Right lobe of liver (tissue), 6 donors: Measurements from ENCODE around the gene TACR3. TPM values are rescaled to one million over a fixed set of nuclear protein-coding genes. Genes with fewer than 3 reads are reported as not detected.
"Not testable (repeated sequence)": the region's sequence is repeated elsewhere in the genome, so short reads cannot be mapped to it uniquely, and the experiment has no call there.

ENCODE experiments used
- ATAC-seq, 4 donors: fragments of 200-7000 bp; cut with Tn5 transposase; one replicate each; pipeline ENCODE4 v1.9.1; 2020; ENCODE audit warnings: mild to moderate bottlenecking in 4 of 4, moderate library complexity in 4 of 4
- DNase-seq, 3 donors: peaks; one replicate each; pipeline ENCODE4 v3.0.0-alpha.2; 2020
- H3K27ac ChIP-seq, 3 donors: fragments of 200-600 bp; one replicate each; pipeline ENCODE4 v1.8.0; 2022
- H3K27me3 ChIP-seq, 2 donors: fragments of 200-600 bp; one replicate each; pipeline ENCODE4 v1.8.0; 2022
- H3K36me3 ChIP-seq, 4 donors: fragments of 200-600 bp; sonication (generic) in 1 of 4; one replicate each; pipeline versions ENCODE4 v1.5.1 to v1.8.0; 2017 to 2022; ENCODE audit warnings: control low read depth in 1 of 4
- H3K4me1 ChIP-seq, 4 donors: fragments of 200-600 bp; sonication (generic) in 1 of 4; one replicate each; pipeline versions ENCODE4 v1.5.1 to v1.8.0; 2017 to 2022; ENCODE audit warnings: control low read depth in 1 of 4
- H3K4me3 ChIP-seq, 3 donors: fragments of 200-600 bp; one replicate each; pipeline ENCODE4 v1.8.0; 2022
- H3K9me3 ChIP-seq, 4 donors: fragments of 200-600 bp; sonication (generic) in 1 of 4; one replicate each; pipeline versions ENCODE4 v1.5.1 to v1.8.0; 2017 to 2022; ENCODE audit warnings: control low read depth in 1 of 4
- POLR2A ChIP-seq: fragments of 450-650 bp; IDR thresholded peaks from one replicate; pipeline ENCODE4 v1.6.1; 2017; ENCODE audit warnings: antibody characterized with exemption, mild to moderate bottlenecking
- WGBS: methylation state at CpG from one replicate; pipeline ENCODE4 v1.1.6; 2018; ENCODE audit warnings: low coverage, low lambda C conversion rate; ENCODE audit not compliant: insufficient coverage; ENCODE audit errors: missing lambda C conversion rate; 5-methylcytosine and 5-hydroxymethylcytosine counted together
- intact Hi-C, 2 donors: fragments of 100-400 bp; cut with DNase I; formaldehyde crosslinking; loops; one replicate each; pipeline versions ENCODE4 v1.11.2 to v1.14.1; 2022
- total RNA-seq, 6 experiments: library from RNA; depleted of rRNA in 2 of 6; stranded (reverse); fragments of >200 nt in 2 of 6; fragmentation: NEBNext Ultra II Directional in 3 of 6; extraction: Animal tissue kit (Norgen Biotek cat#: 25700) in 3 of 6; gene quantifications; one replicate each; pipeline versions ENCODE4 v1.1.0 to v1.2.4, GENCODE V29; 2016 to 2023
- TF ChIP-seq, protein P1 (sequence below), 4 donors: fragments of 200-600 bp in 3 of 4; fragments of 450-650 bp in 1 of 4; IDR thresholded peaks; one replicate each; pipeline versions ENCODE4 v1.5.1 to v1.8.0; 2016 to 2022; ENCODE audit warnings: antibody characterized with exemption in 4 of 4, mild to moderate bottlenecking in 2 of 4
- donor health status: DM: no; HTN: yes; CAD: no.
- donor health status: DM: no; HTN: no; CAD: no.
- donor health status: DM: no; HTN: no; CAD: no.
- donor health status: DM: no; HTN: yes; CAD: no.
- donor health status: DM: no; HTN: yes; CAD: no.

TACR3 gene
- total RNA-seq, 6 experiments from 2014 or later, result not detected

DNA sequence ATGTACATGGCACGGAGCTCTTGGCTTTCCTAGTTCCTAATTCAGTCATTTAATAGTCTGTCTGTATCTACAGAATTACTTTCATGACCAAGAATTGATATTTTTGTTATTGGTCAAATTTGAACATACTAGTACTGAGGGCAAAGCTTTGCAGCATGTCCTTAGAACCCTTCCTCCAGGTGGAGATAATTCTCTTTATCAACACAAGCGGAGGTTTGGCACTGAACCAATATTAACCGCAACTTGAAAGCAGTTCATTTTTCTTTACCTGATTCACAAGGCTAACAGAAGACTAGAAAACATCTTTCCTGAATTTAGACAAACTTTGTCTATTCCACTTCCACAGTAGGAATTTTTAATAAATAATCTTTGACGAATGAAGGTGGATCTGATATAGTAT is 73.8 kb downstream of the TACR3 start:
- TF ChIP-seq, protein P1, sequence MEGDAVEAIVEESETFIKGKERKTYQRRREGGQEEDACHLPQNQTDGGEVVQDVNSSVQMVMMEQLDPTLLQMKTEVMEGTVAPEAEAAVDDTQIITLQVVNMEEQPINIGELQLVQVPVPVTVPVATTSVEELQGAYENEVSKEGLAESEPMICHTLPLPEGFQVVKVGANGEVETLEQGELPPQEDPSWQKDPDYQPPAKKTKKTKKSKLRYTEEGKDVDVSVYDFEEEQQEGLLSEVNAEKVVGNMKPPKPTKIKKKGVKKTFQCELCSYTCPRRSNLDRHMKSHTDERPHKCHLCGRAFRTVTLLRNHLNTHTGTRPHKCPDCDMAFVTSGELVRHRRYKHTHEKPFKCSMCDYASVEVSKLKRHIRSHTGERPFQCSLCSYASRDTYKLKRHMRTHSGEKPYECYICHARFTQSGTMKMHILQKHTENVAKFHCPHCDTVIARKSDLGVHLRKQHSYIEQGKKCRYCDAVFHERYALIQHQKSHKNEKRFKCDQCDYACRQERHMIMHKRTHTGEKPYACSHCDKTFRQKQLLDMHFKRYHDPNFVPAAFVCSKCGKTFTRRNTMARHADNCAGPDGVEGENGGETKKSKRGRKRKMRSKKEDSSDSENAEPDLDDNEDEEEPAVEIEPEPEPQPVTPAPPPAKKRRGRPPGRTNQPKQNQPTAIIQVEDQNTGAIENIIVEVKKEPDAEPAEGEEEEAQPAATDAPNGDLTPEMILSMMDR (IDR thresholded peaks at IDR 0.05), result no peak
- TF ChIP-seq POLR2A, result no peak
- 50% methylated on average over 4 of the region's 4 CpGs for WGBS
- DNase-seq (no peak), ATAC-seq (no peak)
- H3K4me3 ChIP-seq, result no peak overlapping the region
- H3K9me3 ChIP-seq, result no peaks in the 10 kb centered on the region
- H3K27me3 ChIP-seq, result no peaks in the 10 kb centered on the region
- no peak overlapping the region for H3K27ac ChIP-seq
- intact Hi-C loops, result no loop called here
- H3K36me3 ChIP-seq, result no peaks in the 10 kb centered on the region
- H3K4me1 ChIP-seq, result no peaks in the 10 kb centered on the region

DNA sequence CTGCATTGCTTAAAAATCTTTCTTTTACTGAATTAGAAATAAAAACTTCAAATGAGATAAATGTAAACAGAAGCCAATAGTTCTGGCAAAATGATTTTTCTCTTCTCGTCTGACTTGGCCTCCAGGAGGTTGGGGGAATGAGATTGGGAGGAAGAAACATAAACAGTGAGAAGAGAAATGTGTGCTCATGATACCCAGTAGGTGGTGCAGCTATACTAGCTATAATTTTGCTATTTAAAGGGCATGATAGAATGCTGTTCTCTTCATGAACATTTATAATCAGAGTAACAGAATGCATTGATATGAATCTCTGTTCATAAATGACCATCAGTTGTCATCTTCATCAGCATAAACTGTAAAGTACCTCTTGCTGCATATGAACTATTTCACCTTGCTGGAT is 85.5 kb downstream of the TACR3 start:
- no peak for ATAC-seq
- no peak overlapping the region for H3K27ac ChIP-seq
- H3K9me3 ChIP-seq, result no peaks in the 10 kb centered on the region
- 16% methylated on average over 1 of the region's 1 CpG for WGBS
- DNase-seq, result no peak
- H3K4me3 ChIP-seq, result no peak overlapping the region
- intact Hi-C loops, result no loop called here
- TF ChIP-seq, protein P1 (IDR thresholded peaks at IDR 0.05), result no peak
- TF ChIP-seq POLR2A, result no peak
- H3K36me3 ChIP-seq, result no peaks in the 10 kb centered on the region
- H3K4me1 ChIP-seq, result no peaks in the 10 kb centered on the region
- no peaks in the 10 kb centered on the region for H3K27me3 ChIP-seq

DNA sequence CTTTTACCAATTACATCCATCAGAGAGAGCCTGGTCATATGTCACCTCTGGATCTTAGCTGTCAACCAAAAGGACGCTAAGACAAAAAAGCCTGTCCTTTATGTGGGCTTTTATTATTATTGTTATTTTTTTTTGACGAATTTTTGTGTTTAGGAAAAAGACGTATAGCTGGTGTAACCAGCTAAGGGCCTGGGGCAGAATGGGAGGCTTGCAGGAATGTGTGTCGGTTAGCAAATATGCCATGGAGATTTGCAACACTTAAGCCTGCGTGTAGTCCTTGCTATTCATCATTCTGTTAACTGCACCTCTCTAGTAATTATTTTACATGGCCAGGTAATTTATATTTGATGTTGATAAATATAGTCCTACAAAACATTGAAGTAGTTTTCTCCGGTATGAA is 93.5 kb downstream of the TACR3 start:
- Histone ChIP-seq H3K27ac (no peak overlapping the region), H3K4me1 (no peaks in the 10 kb centered on the region), H3K36me3 (no peaks in the 10 kb centered on the region), H3K4me3 (no peak overlapping the region), H3K27me3 (no peaks in the 10 kb centered on the region), H3K9me3 (no peaks in the 10 kb centered on the region)
- 61% methylated on average over 6 of the region's 6 CpGs for WGBS
- TF ChIP-seq POLR2A, result no peak
- TF ChIP-seq, protein P1 (IDR thresholded peaks at IDR 0.05), result no peak
- intact Hi-C loops, result no loop called here
- DNase-seq (no peak), ATAC-seq (no peak)

DNA sequence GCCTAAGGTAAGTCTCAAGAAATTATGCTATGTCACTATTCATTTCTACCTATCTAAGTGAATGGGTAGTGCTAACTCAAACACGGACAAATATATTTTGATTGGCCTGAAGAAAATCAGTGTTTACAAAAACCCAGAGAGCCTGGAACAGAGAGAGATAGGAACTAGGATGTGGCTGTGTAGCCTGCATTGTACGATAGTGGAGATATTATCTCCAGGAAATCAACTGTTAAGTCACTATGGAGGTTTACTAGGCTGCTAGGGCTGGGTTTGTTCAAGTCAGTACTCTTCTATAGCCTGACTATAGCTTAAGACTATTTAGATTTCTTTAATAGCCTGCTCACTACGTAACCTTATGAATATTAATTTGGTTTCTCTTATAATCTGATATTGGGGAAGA is 127.9 kb downstream of the TACR3 start:
- Histone ChIP-seq H3K36me3 (no peaks in the 10 kb centered on the region), H3K27ac (no peak overlapping the region), H3K4me3 (no peak overlapping the region), H3K9me3 (no peaks in the 10 kb centered on the region), H3K27me3 (no peaks in the 10 kb centered on the region), H3K4me1 (no peaks in the 10 kb centered on the region)
- TF ChIP-seq POLR2A, result no peak
- DNase-seq (no peak), ATAC-seq (no peak)
- intact Hi-C loops, result no loop called here
- 28% methylated on average over 3 of the region's 3 CpGs for WGBS

DNA sequence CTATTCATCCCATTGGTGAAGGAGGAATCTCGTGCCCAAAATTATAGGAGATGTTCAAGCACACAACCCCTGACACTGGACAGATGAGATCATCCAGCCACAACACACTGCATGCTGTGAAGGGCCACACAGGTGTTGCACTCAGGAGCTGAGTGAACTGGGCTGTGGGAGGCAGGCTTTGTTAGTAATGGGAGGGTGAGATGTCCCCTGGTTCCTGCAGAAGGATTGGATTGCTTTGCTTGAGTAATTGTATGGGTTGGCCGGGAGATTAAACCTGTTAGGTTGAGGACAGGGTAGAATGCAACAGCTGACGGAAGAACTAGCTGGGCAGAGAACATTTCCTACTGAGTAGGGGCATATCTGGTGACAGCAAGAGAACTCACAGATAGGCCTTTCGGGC is 152.2 kb downstream of the TACR3 start:
- intact Hi-C loops, result no loop called here
- ATAC-seq (no peak), DNase-seq (no peak)
- no peaks in the 10 kb centered on the region for H3K36me3 ChIP-seq
- H3K9me3 ChIP-seq, result no peaks in the 10 kb centered on the region
- H3K4me1 ChIP-seq, result no peaks in the 10 kb centered on the region
- H3K27ac ChIP-seq, result no peak overlapping the region
- no peak overlapping the region for H3K4me3 ChIP-seq
- 58% methylated on average over 3 of the region's 4 CpGs for WGBS
- TF ChIP-seq, protein P1 (IDR thresholded peaks at IDR 0.05), result no peak
- no peak for TF ChIP-seq POLR2A
- no peaks in the 10 kb centered on the region for H3K27me3 ChIP-seq

DNA sequence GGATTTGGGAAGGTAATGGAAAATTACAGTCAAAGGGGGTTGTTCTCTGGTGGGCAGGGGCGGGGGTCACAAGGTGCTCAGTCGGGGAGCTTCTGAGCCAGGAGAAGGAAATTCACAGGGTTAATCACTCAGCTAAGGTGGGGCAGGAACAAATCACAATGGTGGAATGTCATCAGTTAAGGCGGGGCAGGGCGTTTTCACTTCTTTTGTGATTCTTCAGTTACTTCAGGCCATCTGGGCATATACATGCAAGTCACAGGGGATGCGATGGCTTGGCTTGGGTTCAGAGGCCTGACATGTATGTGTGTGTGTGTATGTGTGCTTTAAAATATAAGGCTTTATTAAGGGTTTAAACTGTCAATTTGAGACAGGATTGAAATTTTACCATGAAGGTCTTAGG is 160.6 kb downstream of the TACR3 start:
- H3K36me3 ChIP-seq, ATAC-seq, DNase-seq, H3K4me3 ChIP-seq, H3K27me3 ChIP-seq, H3K4me1 ChIP-seq, H3K27ac ChIP-seq, intact Hi-C loops, H3K9me3 ChIP-seq: not testable (repeated sequence)
- 80% methylated on average over 3 of the region's 5 CpGs for WGBS
